AG04450 (cell line): ENCODE data around the gene BCKDHB. TPM values are rescaled to one million over a fixed set of nuclear protein-coding genes. Genes with fewer than 3 reads are reported as not detected.

Experiments
- CTCF ChIA-PET: fragments of 300-600, 350-600 bp; formaldehyde crosslinking; extraction: SDS; loops from one replicate; lab custom pipeline; 2022; ENCODE audit warnings: antibody characterized with exemption, inconsistent platforms; lab: Charles Lee
- POLR2A ChIA-PET: fragments of 350-600 bp; formaldehyde crosslinking; extraction: SDS; loops from one replicate; lab custom pipeline; 2021; ENCODE audit warnings: antibody characterized with exemption, inconsistent platforms; lab: Yijun Ruan, JAX
- DNase-seq: peaks from one replicate; pipeline ENCODE4 v3.0.0-alpha.2; 2011; ENCODE audit warnings: low read depth, low spot score
- H3K27ac ChIP-seq: one replicate; pipeline ENCODE4 v1.5.1; 2012; ENCODE audit warnings: low read depth, low read length, control low read depth
- H3K27me3 ChIP-seq: one replicate; pipeline ENCODE4 v1.6.0; 2012; ENCODE audit warnings: low read length; ENCODE audit not compliant: control insufficient read depth, insufficient read depth
- H3K4me3 ChIP-seq: 2 replicates; pipeline ENCODE4 v1.5.1; 2011; ENCODE audit warnings: mild to moderate bottlenecking, low read depth, low read length, control low read depth
- H3K9me3 ChIP-seq: 2 replicates; pipeline ENCODE4 v1.5.1; 2012; ENCODE audit warnings: low read length; ENCODE audit not compliant: control insufficient read depth, insufficient read depth
- polyA plus RNA-seq: library from polyadenylated mRNA; depleted of rRNA; stranded (reverse); fragments of >200 nt; gene quantifications from 2 replicates; pipeline ENCODE4 v1.2.3, GENCODE V29; 2011
- TF ChIP-seq, protein P1 (sequence below): IDR thresholded peaks from 2 replicates; pipeline ENCODE4 v1.5.1; 2011; ENCODE audit warnings: low read depth, low read length, control low read depth, inconsistent platforms

The BCKDHB gene
- polyA plus RNA-seq, 1 experiment, result 21.3 TPM

DNA sequence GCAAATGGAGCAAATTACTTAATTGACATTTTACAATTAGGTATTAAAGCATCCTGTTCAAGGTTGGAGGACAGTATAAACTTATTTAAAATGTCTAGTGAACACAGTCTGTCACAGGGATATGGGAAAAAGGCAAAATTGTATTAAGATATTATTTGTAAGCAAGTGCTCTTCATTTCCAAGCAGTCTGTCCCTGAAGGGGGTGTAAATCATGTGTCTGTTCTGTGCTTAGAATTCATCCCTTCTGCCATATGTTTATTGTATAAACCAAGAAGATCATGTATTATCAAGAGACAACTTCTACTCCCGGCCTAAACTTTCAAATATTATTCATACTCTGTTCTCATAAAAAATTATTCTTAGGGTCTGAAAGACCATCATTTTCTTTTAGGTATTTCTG is 144.8 kb downstream of the BCKDHB start:
- TF ChIP-seq, protein P1, sequence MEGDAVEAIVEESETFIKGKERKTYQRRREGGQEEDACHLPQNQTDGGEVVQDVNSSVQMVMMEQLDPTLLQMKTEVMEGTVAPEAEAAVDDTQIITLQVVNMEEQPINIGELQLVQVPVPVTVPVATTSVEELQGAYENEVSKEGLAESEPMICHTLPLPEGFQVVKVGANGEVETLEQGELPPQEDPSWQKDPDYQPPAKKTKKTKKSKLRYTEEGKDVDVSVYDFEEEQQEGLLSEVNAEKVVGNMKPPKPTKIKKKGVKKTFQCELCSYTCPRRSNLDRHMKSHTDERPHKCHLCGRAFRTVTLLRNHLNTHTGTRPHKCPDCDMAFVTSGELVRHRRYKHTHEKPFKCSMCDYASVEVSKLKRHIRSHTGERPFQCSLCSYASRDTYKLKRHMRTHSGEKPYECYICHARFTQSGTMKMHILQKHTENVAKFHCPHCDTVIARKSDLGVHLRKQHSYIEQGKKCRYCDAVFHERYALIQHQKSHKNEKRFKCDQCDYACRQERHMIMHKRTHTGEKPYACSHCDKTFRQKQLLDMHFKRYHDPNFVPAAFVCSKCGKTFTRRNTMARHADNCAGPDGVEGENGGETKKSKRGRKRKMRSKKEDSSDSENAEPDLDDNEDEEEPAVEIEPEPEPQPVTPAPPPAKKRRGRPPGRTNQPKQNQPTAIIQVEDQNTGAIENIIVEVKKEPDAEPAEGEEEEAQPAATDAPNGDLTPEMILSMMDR, result no peak
- Histone ChIP-seq H3K27me3 (no peaks in the 10 kb centered on the region), H3K9me3 (no peaks in the 10 kb centered on the region), H3K27ac (no peak overlapping the region), H3K4me3 (no peak overlapping the region)
- ChIA-PET CTCF (interaction anchor here (1.0 kb wide), 1 partner anchor 37 kb away, joined by 4 read pairs; no protein-coding TSS in a partner anchor), POLR2A (no interaction called here)
- DNase-seq, result no peak

DNA sequence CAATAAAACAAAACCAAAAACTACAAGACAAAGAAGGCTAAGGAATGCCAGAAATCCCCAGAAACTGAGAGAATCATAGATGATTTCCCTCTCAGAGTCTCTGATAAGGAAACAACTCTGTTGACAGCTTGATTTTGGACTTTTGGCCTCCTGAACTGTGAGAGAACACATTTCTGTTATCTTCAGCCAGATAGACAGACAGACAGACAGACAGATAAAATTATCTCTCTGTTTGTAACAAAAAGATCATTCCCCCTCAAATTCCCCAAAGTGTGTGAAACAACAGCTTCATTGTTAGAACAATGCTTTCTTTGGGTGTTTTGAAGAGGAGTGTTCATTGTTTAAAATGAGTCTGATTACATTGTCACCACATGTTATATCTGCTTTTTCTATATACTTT is 148.2 kb downstream of the BCKDHB start:
- Histone ChIP-seq H3K9me3 (no peaks in the 10 kb centered on the region), H3K4me3 (no peak overlapping the region), H3K27ac (no peak overlapping the region), H3K27me3 (no peaks in the 10 kb centered on the region)
- TF ChIP-seq, protein P1, result no peak
- CTCF ChIA-PET, result no interaction called here
- no peak for DNase-seq
- POLR2A ChIA-PET, result no interaction called here

DNA sequence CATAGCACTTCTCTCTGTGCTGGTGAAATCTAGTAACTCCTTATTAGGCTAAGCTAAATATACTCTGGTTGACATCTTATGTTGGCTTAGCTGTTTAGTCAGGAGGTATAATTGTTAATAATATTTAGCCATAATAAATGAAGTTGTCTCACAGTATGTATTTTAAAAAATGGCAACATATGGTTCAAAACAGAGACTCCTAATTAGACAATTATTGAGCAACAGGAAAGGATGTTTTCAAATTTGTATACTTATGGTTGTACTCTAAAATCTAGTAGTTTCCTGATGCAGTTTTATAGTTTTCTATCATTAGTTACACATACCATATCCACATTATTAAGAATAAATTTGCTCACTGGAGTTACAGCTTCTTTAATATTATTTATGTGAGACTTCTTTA is 150.2 kb downstream of the BCKDHB start:
- POLR2A ChIA-PET, result no interaction called here
- no peak for DNase-seq
- CTCF ChIA-PET, result no interaction called here
- TF ChIP-seq, protein P1, result no peak
- H3K27me3 ChIP-seq, result no peaks in the 10 kb centered on the region
- H3K27ac ChIP-seq, result no peak overlapping the region
- no peaks in the 10 kb centered on the region for H3K9me3 ChIP-seq
- H3K4me3 ChIP-seq, result no peak overlapping the region

GRCh38 chr6:80259118-80259517 is 152.6 kb downstream of the BCKDHB start:
- no peaks in the 10 kb centered on the region for H3K9me3 ChIP-seq
- H3K27ac ChIP-seq, result no peak overlapping the region
- no peak overlapping the region for H3K4me3 ChIP-seq
- TF ChIP-seq, protein P1, result no peak
- CTCF ChIA-PET, result no interaction called here
- no peak for DNase-seq
- no peaks in the 10 kb centered on the region for H3K27me3 ChIP-seq
- POLR2A ChIA-PET, result no interaction called here

DNA sequence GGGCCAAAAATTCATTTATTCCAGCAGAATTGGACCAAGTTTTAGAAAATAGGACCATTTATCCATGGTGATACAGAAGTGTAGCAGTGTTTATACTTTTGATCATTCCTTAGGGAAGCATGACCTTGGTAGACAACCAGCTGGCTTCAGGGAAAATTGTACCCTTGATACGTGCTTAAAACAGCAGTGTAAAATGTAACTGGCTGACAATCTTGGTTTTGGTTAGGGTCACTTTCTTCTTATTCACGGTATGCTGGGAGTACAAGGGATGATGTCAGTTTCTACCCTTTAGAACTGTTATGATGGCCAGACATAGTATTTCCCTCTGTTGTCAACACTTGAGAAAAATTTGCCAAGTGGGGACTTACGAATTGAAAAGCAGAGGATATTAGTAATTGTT is 157.1 kb downstream of the BCKDHB start:
- POLR2A ChIA-PET, result no interaction called here
- CTCF ChIA-PET, result no interaction called here

More for the DNA sequence above, 157.1 kb downstream of the BCKDHB start:
- no peak for DNase-seq
- TF ChIP-seq, protein P1, result no peak
- Histone ChIP-seq H3K9me3 (no peaks in the 10 kb centered on the region), H3K27me3 (no peaks in the 10 kb centered on the region), H3K4me3 (no peak overlapping the region), H3K27ac (no peak overlapping the region)
